Mucosa of descending colon (tissue), 3 donors: ENCODE results near the gene RPL31. TPM values are rescaled to one million over a fixed set of nuclear protein-coding genes. Genes with fewer than 3 reads are reported as not detected.

Source experiments
- ATAC-seq: fragments of 200-7000 bp; cut with Tn5 transposase; one replicate; pipeline ENCODE4 v1.9.1; 2020; ENCODE audit warnings: mild to moderate bottlenecking, moderate library complexity
- DNase-seq, 3 donors: peaks; one replicate each; pipeline ENCODE4 v3.0.0-alpha.2; 2020
- H3K36me3 ChIP-seq: fragments of 200-600 bp; one replicate; pipeline ENCODE4 v1.8.0; 2021; ENCODE audit warnings: low read depth, mild to moderate bottlenecking
- H3K4me1 ChIP-seq: fragments of 200-600 bp; one replicate; pipeline ENCODE4 v1.8.0; 2021; ENCODE audit warnings: low read depth, mild to moderate bottlenecking
- H3K4me3 ChIP-seq: fragments of 200-600 bp; one replicate; pipeline ENCODE4 v1.8.0; 2021; ENCODE audit warnings: mild to moderate bottlenecking
- H3K9me3 ChIP-seq: fragments of 200-600 bp; one replicate; pipeline ENCODE4 v1.8.0; 2021; ENCODE audit warnings: mild to moderate bottlenecking
- CTCF ChIP-seq: fragments of 200-600 bp; IDR thresholded peaks from one replicate; pipeline ENCODE4 v1.8.0; 2022; ENCODE audit warnings: antibody characterized with exemption, mild to moderate bottlenecking
- intact Hi-C, 2 donors: fragments of 100-400 bp; cut with DNase I in 1 of 2; cut with micrococcal nuclease in 1 of 2; formaldehyde crosslinking; loops; one replicate each; pipeline versions ENCODE4 v1.11.0 to v1.11.1; 2022; cut with DNase I, micrococcal nuclease
- total RNA-seq, 3 donors: library from RNA; stranded (reverse); fragmentation: NEBNext Ultra II Directional in 2 of 3; extraction: Animal tissue kit (Norgen Biotek cat#: 25700) in 2 of 3; gene quantifications; one replicate each; pipeline versions ENCODE4 v1.2.1 to v1.2.4, GENCODE V29; 2021 to 2023
- donor health status: DM: no; HTN: no; CAD: no; lungs with moderate emphysema.
- donor health status: DM: no; HTN: no; CAD: no.
- donor health status: DM: no; HTN: yes; CAD: no.

Gene RPL31
- total RNA-seq, 3 donors from 2014 or later, result 933 to 1,008 (median 1,005) TPM

DNA sequence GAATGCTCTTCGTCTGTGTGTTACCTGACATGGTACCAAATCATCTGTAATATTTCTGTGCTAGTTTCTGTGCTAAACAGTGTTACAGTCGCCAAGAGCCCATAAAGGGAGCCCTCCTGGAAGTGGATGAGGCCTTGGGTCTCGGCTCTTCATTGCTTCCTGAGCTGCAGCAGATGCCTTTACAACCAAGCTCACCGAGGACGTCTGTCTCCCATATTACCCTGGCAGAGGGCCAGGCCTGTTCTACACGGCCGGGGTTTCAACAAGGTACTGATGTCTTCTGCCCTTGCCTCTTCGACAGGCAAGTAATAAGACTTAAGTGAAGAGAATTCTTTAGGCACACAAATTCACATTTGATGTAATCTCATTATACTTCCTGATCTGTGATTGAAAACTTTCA, 16.8 kb downstream of the RPL31 start:
- no peak for TF ChIP-seq CTCF
- peak in 1 of 3 donors; percentile 24 for DNase-seq
- H3K36me3 ChIP-seq, result no peaks in the 10 kb centered on the region

DNA sequence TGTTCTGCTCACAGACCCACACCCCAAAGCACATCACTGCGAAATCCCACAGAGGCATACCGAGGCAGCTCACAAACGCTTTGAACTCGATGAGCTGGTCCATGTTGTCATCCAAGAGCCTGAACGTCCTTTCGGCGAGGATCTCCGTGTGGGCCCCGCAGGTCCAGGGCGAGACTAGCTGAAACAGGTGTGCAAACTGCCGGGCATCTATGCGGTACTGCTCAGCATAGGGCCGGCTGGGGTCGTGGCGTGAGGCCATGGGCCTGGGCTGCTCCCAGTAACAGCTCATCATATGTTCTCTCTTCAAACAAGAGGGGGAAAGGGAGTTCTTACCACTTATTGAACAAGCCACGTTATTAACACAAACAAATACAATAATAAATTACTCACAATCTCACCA, 20.1 kb downstream of the RPL31 start:
- no peak for DNase-seq
- no peak for TF ChIP-seq CTCF
- peaks cover 19% of the 10 kb centered on the region for H3K4me1 ChIP-seq
- no peaks in the 10 kb centered on the region for H3K36me3 ChIP-seq
- ATAC-seq, result no peak
- intact Hi-C loops, result no loop called here
- H3K4me3 ChIP-seq, result no peak overlapping the region
- H3K9me3 ChIP-seq, result no peaks in the 10 kb centered on the region

More for the DNA sequence above, 16.8 kb downstream of the RPL31 start:
- H3K4me1 ChIP-seq, result no peaks in the 10 kb centered on the region
- intact Hi-C loops, result loop anchor here in 1 of 2 donors (10.0 kb wide), 1 partner anchor 186 kb away; no protein-coding TSS in a partner anchor
- H3K9me3 ChIP-seq, result no peaks in the 10 kb centered on the region
- no peak for ATAC-seq
- H3K4me3 ChIP-seq, result no peak overlapping the region

GRCh38 chr2:101023327-101024107, 21.4 kb downstream of the RPL31 start:
- Histone ChIP-seq H3K9me3 (no peaks in the 10 kb centered on the region), H3K4me1 (peaks cover 19% of the 10 kb centered on the region), H3K36me3 (no peaks in the 10 kb centered on the region), H3K4me3 (no peak overlapping the region)
- no peak for TF ChIP-seq CTCF
- ATAC-seq (no peak), DNase-seq (no peak)
- intact Hi-C loops, result no loop called here

GRCh38 chr2:101025561-101025960, 23.5 kb downstream of the RPL31 start:
- ATAC-seq (no peak), DNase-seq (no peak)
- Histone ChIP-seq H3K4me1 (peaks cover 19% of the 10 kb centered on the region), H3K4me3 (no peak overlapping the region), H3K9me3 (no peaks in the 10 kb centered on the region), H3K36me3 (no peaks in the 10 kb centered on the region)
- no peak for TF ChIP-seq CTCF
- intact Hi-C loops, result no loop called here

GRCh38 chr2:101026253-101026701, 24.2 kb downstream of the RPL31 start:
- H3K4me3 ChIP-seq, result no peak overlapping the region
- no peak for TF ChIP-seq CTCF
- H3K4me1 ChIP-seq, result peaks cover 19% of the 10 kb centered on the region
- intact Hi-C loops, result no loop called here
- no peaks in the 10 kb centered on the region for H3K36me3 ChIP-seq
- ATAC-seq (peak; percentile 89), DNase-seq (peak in 2 of 3 donors; percentile 56 to 67)
- no peaks in the 10 kb centered on the region for H3K9me3 ChIP-seq
